ENCODE measurements around the gene EIF4E1B. TPM values are rescaled to one million over a fixed set of nuclear protein-coding genes. Genes with fewer than 3 reads are reported as not detected.
"Not testable (repeated sequence)": the region's sequence is repeated elsewhere in the genome, so short reads cannot be mapped to it uniquely, and the experiment has no call there.

EIF4E1B gene
- total RNA-seq, 2 experiments from 2014 or later, result not detected

DNA sequence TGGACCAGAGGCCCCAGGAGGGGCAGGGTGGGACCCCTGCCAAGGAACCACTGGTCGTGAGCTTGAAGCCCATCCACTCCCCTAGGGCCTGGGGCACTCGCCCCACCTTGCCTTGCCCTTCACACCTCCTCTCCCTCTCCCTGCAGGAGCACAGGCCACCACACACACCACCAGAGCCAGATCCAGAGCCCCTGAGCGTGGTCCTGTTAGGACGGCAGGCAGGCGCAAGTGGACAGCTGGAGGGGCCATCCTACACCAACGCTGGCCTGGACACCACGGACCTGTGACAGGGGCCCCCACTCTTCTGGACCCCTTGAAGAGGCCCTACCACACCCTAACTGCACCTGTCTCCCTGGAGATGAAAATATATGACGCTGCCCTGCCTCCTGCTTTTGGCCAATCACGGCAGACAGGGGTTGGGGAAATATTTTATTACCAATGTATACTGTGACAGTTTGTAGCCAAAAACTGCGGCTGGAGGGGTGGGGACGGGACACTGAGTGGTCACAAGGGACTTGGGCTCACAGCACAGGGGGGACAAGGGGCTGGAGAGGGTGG lies 35.0 kb upstream of the EIF4E1B start:
- POLR2A ChIA-PET, result no interaction called here
- intact Hi-C loops (cut with micrococcal nuclease), result loop anchor here (5.0 kb wide), 3 partner anchors 52 to 358 kb away; partner anchors contain the start of genes CLTB, SIMC1 and TSPAN17
- no peak overlapping the region for H3K27ac Mint-ChIP-seq
- DNase-seq, result no peak
- no peaks in the 10 kb centered on the region for H3K9me3 Mint-ChIP-seq
- H3K27me3 Mint-ChIP-seq, result no peaks in the 10 kb centered on the region
- no peaks in the 10 kb centered on the region for H3K36me3 Mint-ChIP-seq
- CTCF ChIA-PET, result interaction anchor here (0.8 to 1.7 kb wide), 3 partner anchors 7 to 52 kb away, joined by 3 to 4 read pairs (median 3); partner anchors contain the start of gene TSPAN17
- peaks cover 10% of the 10 kb centered on the region for H3K4me1 Mint-ChIP-seq (ENCODE audit: low read depth)
- H3K4me3 Mint-ChIP-seq, result no peak overlapping the region

DNA sequence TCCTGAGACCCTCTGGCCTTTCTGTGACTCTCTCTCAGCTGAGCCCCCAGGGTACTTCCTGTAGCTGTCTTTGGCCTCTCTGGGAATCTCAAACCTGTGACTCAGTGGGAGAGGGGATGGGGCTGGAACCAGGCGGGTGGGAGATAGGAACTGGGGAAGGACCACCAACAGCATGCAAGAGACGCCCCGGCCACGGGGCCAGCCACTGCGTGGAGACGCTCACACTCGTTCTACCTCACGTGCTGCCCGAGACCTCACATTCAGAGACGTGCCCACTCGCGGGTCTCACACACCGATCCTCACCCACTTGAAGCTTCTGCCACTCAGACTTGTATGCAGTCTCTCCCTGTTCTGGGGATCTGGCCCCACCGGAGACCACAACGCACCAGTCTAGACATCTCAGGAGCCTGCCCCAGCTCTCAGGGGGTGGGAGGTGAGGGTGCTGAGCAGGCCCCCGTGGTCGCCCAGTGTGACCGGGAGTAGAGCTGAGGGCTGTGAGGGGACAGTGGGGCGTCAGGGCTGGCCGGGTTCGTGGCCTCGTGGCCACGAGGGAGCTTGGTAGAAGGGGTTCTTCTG lies 34.3 kb upstream of the EIF4E1B start:
- peaks cover 10% of the 10 kb centered on the region for H3K4me1 Mint-ChIP-seq (ENCODE audit: low read depth)
- H3K9me3 Mint-ChIP-seq, result no peaks in the 10 kb centered on the region
- intact Hi-C loops (cut with micrococcal nuclease), result loop anchor here (5.0 kb wide), 3 partner anchors 51 to 359 kb away; partner anchors contain the start of genes CLTB, SIMC1 and TSPAN17
- no peak for DNase-seq
- ChIA-PET CTCF (interaction anchor here (0.8 to 2.0 kb wide), 11 partner anchors 8 to 196 kb away, joined by 3 to 15 read pairs (median 4); partner anchors contain the start of genes CLTB and TSPAN17), POLR2A (interaction anchor here (1.2 kb wide), 1 partner anchor 34 kb away, joined by 3 read pairs; the partner anchor contains the start of genes EIF4E1B and SNCB)
- H3K27ac Mint-ChIP-seq, result peak overlapping the region; percentile 49
- H3K4me3 Mint-ChIP-seq, result peak overlapping the region; percentile 56
- H3K36me3 Mint-ChIP-seq, result no peaks in the 10 kb centered on the region
- H3K27me3 Mint-ChIP-seq, result no peaks in the 10 kb centered on the region

DNA sequence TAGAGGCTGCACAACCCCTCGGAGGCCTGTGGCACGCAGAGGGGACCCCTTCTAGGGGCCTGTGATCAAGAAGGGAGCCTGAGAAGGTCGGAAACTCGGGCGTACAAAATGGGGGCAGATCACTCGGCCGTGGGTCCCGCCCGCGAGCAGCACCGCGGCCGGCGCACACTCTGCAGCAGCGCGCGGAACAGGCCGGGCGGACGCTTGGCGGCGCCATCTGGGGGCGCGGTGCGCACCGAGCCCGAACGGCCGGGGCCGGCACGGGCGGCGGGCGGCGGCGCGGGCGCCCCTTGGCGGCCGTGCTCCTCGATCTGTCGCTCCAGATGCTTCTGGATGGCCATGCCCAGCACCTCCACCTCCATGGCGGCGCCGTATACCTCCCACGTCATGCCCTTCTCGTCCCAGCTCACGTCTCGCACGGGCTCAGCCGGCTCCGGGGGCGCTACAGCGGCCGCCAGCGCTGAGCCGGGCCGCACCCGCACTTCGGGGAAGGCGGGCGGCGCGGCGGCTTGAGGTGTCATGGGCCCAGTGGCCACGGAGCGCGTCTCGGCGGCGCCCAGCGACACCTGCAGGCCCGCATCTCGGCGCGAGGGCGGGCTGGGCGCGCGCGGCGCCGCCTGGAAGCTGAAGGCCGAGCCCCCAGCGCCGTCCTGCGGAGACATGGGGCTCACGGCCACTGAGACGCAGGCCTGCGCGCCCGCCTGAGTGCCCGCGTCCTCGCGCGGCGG lies 33.6 kb upstream of the EIF4E1B start:
- no peaks in the 10 kb centered on the region for H3K27me3 Mint-ChIP-seq
- peak overlapping the region; percentile 56 for H3K4me3 Mint-ChIP-seq
- H3K4me1 Mint-ChIP-seq (ENCODE audit: low read depth), result peaks cover 10% of the 10 kb centered on the region
- H3K27ac Mint-ChIP-seq, result peak overlapping the region; percentile 49
- intact Hi-C loops (cut with micrococcal nuclease), result loop anchor here (5.0 kb wide), 3 partner anchors 50 to 360 kb away; partner anchors contain the start of genes CLTB, SIMC1 and TSPAN17
- ChIA-PET POLR2A (interaction anchor here (1.2 kb wide), 1 partner anchor 34 kb away, joined by 3 read pairs; the partner anchor contains the start of genes EIF4E1B and SNCB), CTCF (interaction anchor here (0.6 to 2.0 kb wide), 15 partner anchors 9 to 490 kb away, joined by 3 to 15 read pairs (median 3); partner anchors contain the start of genes CLTB, FGFR4 and TSPAN17)
- H3K9me3 Mint-ChIP-seq, result no peaks in the 10 kb centered on the region
- DNase-seq, result peak; percentile 74
- no peaks in the 10 kb centered on the region for H3K36me3 Mint-ChIP-seq

DNA sequence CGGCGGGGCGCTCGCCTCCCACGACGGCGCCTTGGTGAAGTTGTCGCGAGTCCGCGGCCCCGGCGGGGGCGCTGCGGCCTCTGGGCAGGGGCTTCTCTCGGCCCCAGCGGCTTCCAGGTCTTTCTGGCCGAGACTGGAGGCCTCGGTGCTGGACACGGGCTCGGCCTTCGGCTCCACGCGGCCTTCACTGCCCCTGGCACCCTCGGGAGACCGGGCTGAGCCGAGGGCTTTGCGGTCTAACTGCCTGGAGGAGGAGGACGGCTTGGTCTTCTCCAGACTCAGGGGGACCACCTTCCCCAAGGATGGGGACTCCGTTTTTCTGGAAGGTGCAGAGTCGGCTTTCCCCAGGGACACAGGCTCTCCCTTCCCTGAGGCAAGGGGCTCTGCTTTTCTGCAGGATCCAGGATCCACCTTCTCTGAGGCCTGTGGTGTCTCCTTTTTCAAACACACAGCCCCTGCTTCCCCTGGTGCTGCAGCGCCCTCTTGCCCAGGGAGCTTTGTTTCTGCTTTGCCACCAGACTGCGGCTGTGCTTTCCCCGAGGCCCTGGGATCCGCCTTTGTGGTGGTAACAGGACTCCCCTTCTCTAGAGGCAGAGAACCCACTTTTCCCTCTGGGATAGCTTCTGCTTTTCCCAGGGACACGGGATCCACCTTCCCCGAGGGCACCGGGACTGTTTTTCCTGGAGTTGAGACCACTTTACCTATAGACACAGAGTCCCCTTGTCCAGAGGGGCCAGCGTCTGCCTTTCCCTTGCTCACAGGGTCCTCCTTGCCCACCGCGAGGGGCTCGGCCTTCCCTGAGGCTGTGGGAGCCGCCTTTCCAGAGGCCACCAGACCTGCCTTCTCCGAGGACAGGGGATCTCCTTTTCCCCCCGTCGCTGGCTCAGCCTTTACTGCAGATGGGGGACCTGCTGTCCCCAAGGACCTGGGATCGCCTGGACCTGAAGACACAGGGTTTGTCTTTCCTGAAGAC lies 32.8 kb upstream of the EIF4E1B start:
- Mint-ChIP-seq H3K36me3 (no peaks in the 10 kb centered on the region), H3K27me3 (no peaks in the 10 kb centered on the region), H3K4me1 (ENCODE audit: low read depth) (peaks cover 10% of the 10 kb centered on the region), H3K9me3 (no peaks in the 10 kb centered on the region), H3K4me3 (no peak overlapping the region), H3K27ac (no peak overlapping the region)
- ChIA-PET CTCF (interaction anchor here (0.6 to 2.0 kb wide), 11 partner anchors 8 to 489 kb away, joined by 3 to 15 read pairs (median 4); partner anchors contain the start of genes CLTB and FGFR4), POLR2A (no interaction called here)
- no peak for DNase-seq
- intact Hi-C loops (cut with micrococcal nuclease), result loop anchor here (5.0 kb wide), 3 partner anchors 50 to 360 kb away; partner anchors contain the start of genes CLTB, SIMC1 and TSPAN17

DNA sequence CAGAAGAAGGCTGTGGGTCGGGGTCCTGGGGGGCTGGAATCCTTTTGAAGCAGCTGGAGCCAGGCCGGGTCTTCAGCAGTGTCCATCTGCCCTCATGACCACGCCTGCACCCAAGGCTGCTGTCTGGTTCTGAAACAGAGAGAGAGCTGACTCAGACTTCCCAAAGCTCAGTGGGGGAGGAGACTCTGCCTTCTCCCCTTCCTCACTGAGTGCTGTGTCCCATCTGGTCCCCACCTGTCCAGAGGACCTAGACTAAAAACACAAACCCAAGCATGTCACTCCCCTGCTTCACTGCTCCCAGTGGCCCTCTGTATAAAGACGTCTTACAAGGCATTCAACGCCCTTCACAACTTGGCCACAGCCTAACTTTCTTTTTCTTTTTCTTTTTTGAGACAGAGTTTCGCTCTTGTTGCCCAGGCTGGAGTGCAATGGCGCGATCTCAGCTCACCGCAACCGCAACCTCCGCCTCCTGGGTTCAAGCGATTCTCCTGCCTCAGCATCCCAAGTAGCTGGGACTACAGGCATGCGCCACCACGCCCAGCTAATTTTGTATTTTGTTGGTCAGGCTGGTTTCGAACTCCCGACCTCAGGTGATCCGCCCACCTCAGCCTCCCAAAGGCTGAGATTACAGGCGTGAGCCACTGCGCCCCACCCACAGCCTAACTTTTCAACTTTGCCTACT lies 30.6 kb upstream of the EIF4E1B start:
- CTCF ChIA-PET, H3K9me3 Mint-ChIP-seq, POLR2A ChIA-PET, H3K27me3 Mint-ChIP-seq, H3K27ac Mint-ChIP-seq, H3K36me3 Mint-ChIP-seq, H3K4me3 Mint-ChIP-seq: not testable (repeated sequence)
- DNase-seq, result peak; percentile 24
- peaks cover 10% of the 10 kb centered on the region for H3K4me1 Mint-ChIP-seq (ENCODE audit: low read depth)
- intact Hi-C loops (cut with micrococcal nuclease), result loop anchor here (5.0 kb wide), 3 partner anchors 47 to 363 kb away; partner anchors contain the start of genes CLTB, SIMC1 and TSPAN17

DNA sequence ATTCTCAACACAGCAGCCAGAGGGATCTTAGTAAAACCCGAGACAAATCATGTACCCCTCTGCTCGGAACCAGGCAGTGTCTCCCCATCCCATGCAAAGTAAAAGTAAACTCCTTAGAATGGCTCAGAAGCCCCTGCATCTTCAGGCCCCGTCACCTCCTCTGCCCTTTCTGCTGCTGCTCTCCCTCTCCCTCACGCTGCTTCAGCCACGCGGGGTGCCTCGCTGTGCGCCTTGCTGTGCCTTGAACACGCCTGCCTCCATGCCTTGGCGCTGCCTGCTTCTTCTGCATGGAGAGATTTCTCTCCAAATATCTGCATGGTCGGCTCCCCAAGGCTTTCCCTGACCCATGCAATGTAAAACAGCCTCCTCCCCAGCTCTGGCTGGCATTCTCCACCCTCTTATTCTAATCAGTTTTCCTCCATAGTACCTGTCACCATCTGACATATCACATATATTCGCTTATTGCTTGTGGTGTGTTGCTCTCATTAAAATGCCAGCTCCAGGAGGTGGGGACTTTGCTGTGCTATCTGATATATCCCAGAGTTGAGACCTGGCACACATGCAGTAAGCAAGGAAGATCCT lies 28.5 kb upstream of the EIF4E1B start:
- Mint-ChIP-seq H3K27me3 (no peaks in the 10 kb centered on the region), H3K36me3 (no peaks in the 10 kb centered on the region), H3K27ac (no peak overlapping the region), H3K9me3 (no peaks in the 10 kb centered on the region), H3K4me3 (no peak overlapping the region), H3K4me1 (ENCODE audit: low read depth) (peaks cover 3% of the 10 kb centered on the region)
- intact Hi-C loops (cut with micrococcal nuclease), result no loop called here
- ChIA-PET CTCF (interaction anchor here (1.2 kb wide), 1 partner anchor 59 kb away, joined by 3 read pairs; no protein-coding TSS in a partner anchor), POLR2A (no interaction called here)
- no peak for DNase-seq

DNA sequence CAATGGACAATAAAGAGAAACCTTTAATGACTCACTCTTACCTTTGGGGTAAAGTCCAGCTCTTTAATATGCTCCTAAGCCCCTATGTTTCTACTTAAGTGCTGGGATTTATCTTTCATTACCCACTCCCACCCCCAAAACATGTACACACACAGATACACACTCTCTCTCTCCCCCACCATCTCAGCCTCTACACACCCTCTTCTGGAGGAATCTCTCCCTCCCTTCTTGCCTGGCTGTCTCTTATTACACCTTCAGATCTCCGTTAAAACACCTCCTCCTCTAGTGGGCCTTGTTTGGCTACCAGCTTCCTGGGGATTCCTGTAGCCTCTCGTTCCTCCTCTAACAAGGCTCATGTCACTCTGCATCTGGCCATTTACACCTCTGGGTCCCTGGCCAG lies 27.4 kb upstream of the EIF4E1B start:
- Mint-ChIP-seq H3K27me3 (no peaks in the 10 kb centered on the region), H3K4me1 (ENCODE audit: low read depth) (peaks cover 3% of the 10 kb centered on the region), H3K36me3 (no peaks in the 10 kb centered on the region), H3K4me3 (no peak overlapping the region), H3K27ac (no peak overlapping the region), H3K9me3 (no peaks in the 10 kb centered on the region)
- no peak for DNase-seq
- intact Hi-C loops (cut with micrococcal nuclease), result no loop called here
- ChIA-PET POLR2A (no interaction called here), CTCF (no interaction called here)

DNA sequence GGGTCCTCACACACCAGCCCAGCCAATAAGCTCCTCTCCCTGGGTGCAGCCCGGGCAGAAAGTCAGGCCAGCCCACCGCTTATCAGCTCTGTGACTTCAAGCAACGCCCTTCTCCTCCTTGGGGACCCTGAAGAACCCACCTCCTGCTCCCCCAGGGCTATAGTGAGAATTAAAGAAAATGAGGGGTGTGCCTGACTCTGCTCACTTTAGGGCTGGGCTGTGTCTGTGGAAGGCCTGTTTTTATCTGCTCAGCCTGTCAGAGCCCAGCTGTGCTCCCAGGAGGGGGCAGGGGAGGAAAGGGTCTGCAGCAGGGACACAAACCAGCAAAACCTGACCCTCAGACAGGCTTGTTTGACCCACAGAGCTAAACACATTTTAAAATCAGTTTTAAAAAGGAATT lies 24.4 kb upstream of the EIF4E1B start:
- intact Hi-C loops (cut with micrococcal nuclease), result no loop called here
- no peak for DNase-seq
- ChIA-PET POLR2A (no interaction called here), CTCF (interaction anchor here (0.7 to 1.1 kb wide), 3 partner anchors 9 to 189 kb away, joined by 3 to 4 read pairs (median 3); no protein-coding TSS in a partner anchor)
- Mint-ChIP-seq H3K4me3 (no peak overlapping the region), H3K36me3 (peaks cover 1% of the 10 kb centered on the region), H3K27ac (no peak overlapping the region), H3K4me1 (ENCODE audit: low read depth) (peaks cover 12% of the 10 kb centered on the region), H3K9me3 (no peaks in the 10 kb centered on the region), H3K27me3 (peaks cover 2% of the 10 kb centered on the region)

DNA sequence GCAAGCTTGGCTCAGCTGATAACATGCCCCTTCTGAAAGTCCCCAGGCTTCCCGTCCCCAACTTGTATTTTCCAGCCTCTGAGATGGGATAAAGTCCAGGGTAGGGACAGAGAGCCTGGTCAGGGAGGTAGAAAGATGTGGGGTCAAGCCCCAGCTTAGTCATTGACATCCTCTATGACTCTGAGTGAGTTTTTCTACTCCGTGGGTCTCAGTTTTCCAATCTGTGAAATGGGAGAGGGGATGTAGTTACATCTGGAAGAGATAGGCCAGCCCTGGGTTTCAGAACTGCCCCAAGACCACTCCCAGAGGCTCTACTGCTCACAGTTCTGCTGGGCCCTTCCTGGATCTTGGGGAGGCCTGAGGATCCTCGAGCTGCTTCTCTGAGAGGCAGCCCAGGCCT lies 23.6 kb upstream of the EIF4E1B start:
- Mint-ChIP-seq H3K36me3 (peaks cover 1% of the 10 kb centered on the region), H3K27ac (no peak overlapping the region), H3K4me1 (ENCODE audit: low read depth) (peaks cover 15% of the 10 kb centered on the region), H3K27me3 (peaks cover 8% of the 10 kb centered on the region), H3K4me3 (no peak overlapping the region), H3K9me3 (no peaks in the 10 kb centered on the region)
- ChIA-PET CTCF (interaction anchor here (0.6 kb wide), 1 partner anchor 640 kb away, joined by 3 read pairs; no protein-coding TSS in a partner anchor), POLR2A (no interaction called here)
- intact Hi-C loops (cut with micrococcal nuclease), result no loop called here
- DNase-seq, result no peak

DNA sequence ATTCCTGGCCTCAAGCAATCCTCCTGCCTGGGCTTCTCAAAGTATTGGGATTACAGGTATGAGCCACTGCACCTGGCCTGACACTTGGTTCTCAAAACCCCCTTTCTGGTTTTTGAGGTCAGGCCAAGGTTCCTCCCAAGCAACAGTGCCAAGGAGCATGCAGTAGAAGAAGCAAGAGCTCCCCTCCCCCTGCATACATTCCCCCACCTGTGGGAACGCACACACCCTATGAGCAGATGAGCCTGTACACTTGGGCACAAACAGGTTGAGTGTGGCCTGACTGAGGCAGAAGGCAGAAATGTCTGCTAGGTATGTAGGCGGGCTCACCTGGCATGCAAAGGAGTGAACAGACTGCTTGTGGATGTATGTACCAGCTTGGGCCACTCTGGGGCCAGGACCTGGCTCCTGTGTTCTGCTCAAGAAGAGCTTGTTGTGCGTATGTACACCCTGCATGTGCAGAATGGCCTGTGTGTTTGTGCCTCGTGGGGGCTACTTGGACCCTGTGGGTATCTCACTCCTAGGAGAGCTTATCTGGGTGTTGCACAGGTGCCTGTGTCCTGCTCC lies 22.3 kb upstream of the EIF4E1B start:
- Mint-ChIP-seq H3K9me3 (no peaks in the 10 kb centered on the region), H3K27ac (no peak overlapping the region), H3K36me3 (peaks cover 1% of the 10 kb centered on the region), H3K4me1 (ENCODE audit: low read depth) (peaks cover 15% of the 10 kb centered on the region), H3K4me3 (peak overlapping the region; percentile 90), H3K27me3 (peaks cover 18% of the 10 kb centered on the region)
- ChIA-PET CTCF (interaction anchor here (1.1 to 2.3 kb wide), 2 partner anchors 161 to 192 kb away, joined by 3 to 6 read pairs; partner anchors contain the start of gene CLTB), POLR2A (interaction anchor here (0.6 kb wide), 1 partner anchor 14 kb away, joined by 3 read pairs; no protein-coding TSS in a partner anchor)
- intact Hi-C loops (cut with micrococcal nuclease), result no loop called here
- DNase-seq, result no peak

Data from activated CD4-positive, alpha-beta memory T cell treated with anti-CD3 and anti-CD28 coated beads for 36 hours (primary cell).